GM12878 (cell line): Measurements from ENCODE around the gene CAPZB. TPM values are rescaled to one million over a fixed set of nuclear protein-coding genes. Genes with fewer than 3 reads are reported as not detected.

ENCODE experiments used
- ATAC-seq: fragments of 200-7000 bp; cut with Tn5 transposase; 3 replicates; pipeline ENCODE4 v1.9.1; 2020; ENCODE audit warnings: mild to moderate bottlenecking, moderate library complexity
- BruUV-seq: library from RNA; stranded (reverse); fragments of 400-500 nt; replicated peaks from 2 replicates; lab custom pipeline; 2021; lab: Mats Ljungman, UMichigan
- CTCF ChIA-PET: fragments of 300-600 bp; sonication (Branson Sonifier 250); formaldehyde crosslinking; extraction: SDS; loops from one replicate; lab custom pipeline; 2021; ENCODE audit warnings: inconsistent platforms; lab: Yijun Ruan, JAX
- POLR2A ChIA-PET: fragments of 350-600 bp; formaldehyde crosslinking; extraction: SDS; loops from one replicate; lab custom pipeline; 2021; ENCODE audit warnings: inconsistent platforms; lab: Charles Lee
- RAD21 ChIA-PET: fragments of 300-600 bp; sonication (Branson Sonifier 250); formaldehyde crosslinking; loops from one replicate; lab custom pipeline; 2023; ENCODE audit warnings: antibody characterized with exemption; ENCODE audit not compliant: unreplicated experiment; lab: Charles Lee
- SMC1A ChIA-PET: fragments of 300-600 bp; sonication (Branson Sonifier 250); formaldehyde crosslinking; loops from one replicate; lab custom pipeline; 2023; ENCODE audit not compliant: unreplicated experiment, uncharacterized antibody; lab: Charles Lee
- DNase-seq: peaks from one replicate; pipeline ENCODE4 v3.0.0-alpha.2; 2011; ENCODE audit warnings: low read depth, low spot score
- FAIRE-seq: peaks from 3 replicates; lab custom pipeline; 2011; peaks lifted over from hg19 to GRCh38; lab: Jason Lieb, UNC
- H2AFZ ChIP-seq: 2 replicates; pipeline ENCODE4 v1.6.0; 2011; ENCODE audit warnings: low read depth, low read length, control low read depth; ENCODE audit not compliant: control insufficient read depth
- H3K27ac ChIP-seq: 2 replicates; pipeline ENCODE4 v1.5.1; 2011; ENCODE audit warnings: control low read depth; ENCODE audit not compliant: control insufficient read depth, insufficient read depth
- H3K27me3 ChIP-seq, 2 experiments: replicated peaks in 1 of 2; 2 replicates each; pipeline versions ENCODE4 v1.6.0 to v1.6.1; 2011; ENCODE audit warnings: low read length in 1 of 2; ENCODE audit not compliant: control insufficient read depth in 2 of 2, insufficient read depth in 2 of 2
- H3K36me3 ChIP-seq, 2 experiments: 2 replicates each; pipeline ENCODE4 v1.5.1; 2011; ENCODE audit warnings: low read length in 1 of 2; ENCODE audit not compliant: control insufficient read depth in 2 of 2, insufficient read depth in 2 of 2
- H3K4me1 ChIP-seq: 2 replicates; pipeline ENCODE4 v1.6.1; 2011; ENCODE audit warnings: mild to moderate bottlenecking, low read length, moderate library complexity, mixed read lengths; ENCODE audit not compliant: control insufficient read depth, insufficient read depth
- H3K4me2 ChIP-seq: 2 replicates; pipeline ENCODE4 v1.6.0; 2011; ENCODE audit warnings: control low read depth; ENCODE audit not compliant: control insufficient read depth, insufficient read depth
- H3K4me3 ChIP-seq: fragments of 200-600 bp; sonication (generic); 2 replicates; pipeline ENCODE4 v1.5.1; 2016
- H3K79me2 ChIP-seq: 2 replicates; pipeline ENCODE4 v1.6.0; 2011; ENCODE audit warnings: low read length; ENCODE audit not compliant: control insufficient read depth, insufficient read depth
- H3K9ac ChIP-seq: 2 replicates; pipeline ENCODE4 v1.8.0; 2011; ENCODE audit warnings: low read length, control low read depth, mixed read lengths; ENCODE audit not compliant: control insufficient read depth, insufficient read depth
- H3K9me3 ChIP-seq: replicated peaks from 3 replicates; pipeline ENCODE4 v1.5.1; 2011; ENCODE audit warnings: mild to moderate bottlenecking, low read length; ENCODE audit not compliant: control insufficient read depth, insufficient read depth
- H4K20me1 ChIP-seq: 2 replicates; pipeline ENCODE4 v1.6.0; 2011; ENCODE audit not compliant: control insufficient read depth, insufficient read depth
- CHD4 ChIP-seq: fragments of 200-600 bp; sonication (generic); IDR thresholded peaks from 2 replicates; pipeline ENCODE4 v1.6.1; 2016; ENCODE audit warnings: mild to moderate bottlenecking
- DPF2 ChIP-seq: fragments of 450-650 bp; IDR thresholded peaks from 2 replicates; pipeline ENCODE4 v1.6.1; 2017; ENCODE audit warnings: mild to moderate bottlenecking
- EED ChIP-seq: sonication (generic); IDR thresholded peaks from 2 replicates; pipeline ENCODE4 v1.6.1; 2016; ENCODE audit warnings: antibody characterized with exemption, low read depth
- KAT2A ChIP-seq: conservative IDR thresholded peaks from 2 replicates; pipeline ENCODE4 v1.6.1; 2011; ENCODE audit warnings: low read depth, low read length; ENCODE audit not compliant: control insufficient read depth
- NFYA ChIP-seq: IDR thresholded peaks from 2 replicates; pipeline ENCODE4 v1.6.1; 2011; ENCODE audit warnings: low read depth, mild to moderate bottlenecking, low read length, improper control_type of control experiment, borderline replicate concordance
- NFYB ChIP-seq: IDR thresholded peaks from 2 replicates; pipeline ENCODE4 v1.6.1; 2011; ENCODE audit warnings: low read depth, mild to moderate bottlenecking, low read length, improper control_type of control experiment, moderate library complexity; ENCODE audit not compliant: insufficient read depth
- RBBP5 ChIP-seq: fragments of 200-600 bp; sonication (generic); conservative IDR thresholded peaks from 2 replicates; pipeline ENCODE4 v1.6.1; 2016
- SIN3A ChIP-seq: IDR thresholded peaks from 2 replicates; pipeline ENCODE4 v1.6.1; 2012; ENCODE audit warnings: low read depth, low read length, improper control_type of control experiment
- TAF1 ChIP-seq: IDR thresholded peaks from 2 replicates; pipeline ENCODE4 v1.6.1; 2011; ENCODE audit warnings: mild to moderate bottlenecking, low read depth, low read length, borderline replicate concordance
- TBL1XR1 ChIP-seq: IDR thresholded peaks from 2 replicates; pipeline ENCODE4 v1.6.1; 2012; ENCODE audit warnings: low read depth, low read length, improper control_type of control experiment
- WGBS: methylation state at CpG from one replicate; pipeline ENCODE4 v1.1.6; 2016; ENCODE audit warnings: low lambda C conversion rate; ENCODE audit not compliant: insufficient replicate concordance, insufficient coverage; ENCODE audit errors: missing lambda C conversion rate; 5-methylcytosine and 5-hydroxymethylcytosine counted together
- in situ Hi-C: fragments of 300-500 bp; cut with MboI; formaldehyde crosslinking; loops from 9 replicates; pipeline ENCODE4 v1.14.3; 2018; ENCODE audit warnings: mixed read lengths
- intact Hi-C: fragments of 100-400 bp; cut with micrococcal nuclease; formaldehyde crosslinking; loops from one replicate; pipeline ENCODE4 v1.14.2; 2022; ENCODE audit not compliant: unreplicated experiment
- polyA plus RNA-seq, 11 experiments: library from polyadenylated mRNA; depleted of rRNA in 4 of 11; unstranded in 6 of 11; stranded (reverse) in 5 of 11; fragments of >200 nt; fragmentation: Nextera tagmentation in 4 of 11; fragmentation: Illumina TruSeq in 1 of 11; extraction: Ambion mirVana in 4 of 11; extraction: Trizol in 1 of 11; gene quantifications; 1 replicate in 1 of 11; 2 replicates in 10 of 11; pipeline versions ENCODE4 v1.2.1 to v1.2.3, GENCODE V29; 2011 to 2016; ENCODE audit warnings: inconsistent platforms in 2 of 11, missing spikeins in 2 of 11, low read depth in 1 of 11
- total RNA-seq, 4 experiments: library from RNA; depleted of rRNA in 3 of 4; stranded (reverse); fragments of >200 nt in 3 of 4; fragmentation: Illumina TruSeq in 1 of 4; extraction: Trizol in 1 of 4; gene quantifications; 2 replicates each; pipeline versions ENCODE4 v1.2.1 to v1.2.3, GENCODE V29; 2013 to 2021
- TF ChIP-seq, protein P1 (sequence below): IDR thresholded peaks from 2 replicates; pipeline ENCODE4 v1.6.1; 2011; ENCODE audit warnings: low read depth, low read length, improper control_type of control experiment, borderline replicate concordance
- TF ChIP-seq, protein P2 (sequence below): fragments of 450-650 bp; IDR thresholded peaks from 2 replicates; pipeline ENCODE4 v1.6.1; 2016; ENCODE audit warnings: mild to moderate bottlenecking
- TF ChIP-seq, protein P3 (sequence below): fragments of 450-650 bp; IDR thresholded peaks from 2 replicates; pipeline ENCODE4 v1.6.1; 2018; ENCODE audit warnings: mild to moderate bottlenecking, low read depth, moderate library complexity; ENCODE audit not compliant: partially characterized antibody
- TF ChIP-seq, protein P4 (sequence below): fragments of 450-650 bp; formaldehyde crosslinking; IDR thresholded peaks from 2 replicates; pipeline ENCODE4 v1.4.0; 2020; ENCODE audit warnings: mild to moderate bottlenecking, moderate library complexity

CAPZB gene
- total and polyA plus RNA-seq, 10 of the 15 experiments (the other 5 are each of a cell fraction or from before 2014, with no cell fraction given): 104 to 454 (median 213) TPM

DNA sequence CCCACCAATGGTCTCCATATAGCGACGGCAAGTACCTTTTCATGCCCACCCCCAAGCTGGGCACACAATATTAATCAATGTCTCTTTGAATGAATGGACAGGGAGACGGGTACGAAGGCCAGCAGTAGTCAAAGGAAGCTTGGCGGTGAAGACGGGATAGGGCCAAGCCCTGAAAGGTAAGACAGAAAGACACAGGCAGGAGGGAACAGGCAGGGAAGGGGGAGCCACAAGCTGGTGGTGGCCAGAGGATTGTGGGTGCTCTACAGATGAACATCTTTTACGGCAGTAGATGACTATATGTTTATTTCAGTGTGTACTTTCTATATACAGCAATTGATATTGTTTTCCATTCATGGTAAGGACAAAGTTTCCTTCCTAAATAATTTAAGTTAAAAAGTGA is 16.3 kb downstream of the CAPZB start:
- ATAC-seq (peak; percentile 29), FAIRE-seq (no peak), DNase-seq (no peak)
- H3K79me2 ChIP-seq: peaks cover 89% of the 10 kb centered on the region
- H3K27me3 ChIP-seq: no peaks in the 10 kb centered on the region
- BruUV-seq: no TSS peak
- H3K36me3 ChIP-seq: peaks cover 9 to 15% of the 10 kb centered on the region in 2 experiments
- peak overlapping the region; percentile 28 for H3K27ac ChIP-seq
- peak overlapping the region; percentile 3; the same call in 1 of the 2 replicates for H3K4me3 ChIP-seq
- H3K4me1 ChIP-seq: peaks cover 30% of the 10 kb centered on the region
- ChIA-PET RAD21 (interaction anchor here (0.8 to 2.5 kb wide), 13 partner anchors 8 to 128 kb away, joined by 3 to 10 read pairs (median 4); partner anchors contain the start of gene CAPZB), CTCF (interaction anchor here (0.9 to 4.0 kb wide), 12 partner anchors 8 to 185 kb away, joined by 3 to 18 read pairs (median 8); no protein-coding TSS in a partner anchor), POLR2A (interaction anchor here (0.6 to 2.8 kb wide), 7 partner anchors 8 to 135 kb away, joined by 3 to 16 read pairs (median 4); partner anchors contain the start of gene CAPZB), SMC1A (interaction anchor here (0.7 to 6.2 kb wide), 10 partner anchors 8 to 78 kb away, joined by 3 to 61 read pairs (median 6); partner anchors contain the start of gene CAPZB)
- H2AFZ ChIP-seq: no peak overlapping the region
- no peaks in the 10 kb centered on the region for H3K9me3 ChIP-seq
- peaks cover 5% of the 10 kb centered on the region; the same call in 1 of the 2 replicates for H4K20me1 ChIP-seq
- in situ Hi-C loops (no loop called here), intact Hi-C loops (no loop called here)
- whole genome bisulfite sequencing: 15% methylated on average over 7 of the region's 7 CpGs
- H3K4me2 ChIP-seq: peak overlapping the region; percentile 38; the same call in 1 of the 2 replicates
- 0 out of 2 replicates have a peak overlapping the region, but pooled peaks have one; percentile 3 for H3K9ac ChIP-seq
- TF ChIP-seq, protein P1, sequence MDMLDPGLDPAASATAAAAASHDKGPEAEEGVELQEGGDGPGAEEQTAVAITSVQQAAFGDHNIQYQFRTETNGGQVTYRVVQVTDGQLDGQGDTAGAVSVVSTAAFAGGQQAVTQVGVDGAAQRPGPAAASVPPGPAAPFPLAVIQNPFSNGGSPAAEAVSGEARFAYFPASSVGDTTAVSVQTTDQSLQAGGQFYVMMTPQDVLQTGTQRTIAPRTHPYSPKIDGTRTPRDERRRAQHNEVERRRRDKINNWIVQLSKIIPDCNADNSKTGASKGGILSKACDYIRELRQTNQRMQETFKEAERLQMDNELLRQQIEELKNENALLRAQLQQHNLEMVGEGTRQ: no peak
- TF ChIP-seq, protein P2, sequence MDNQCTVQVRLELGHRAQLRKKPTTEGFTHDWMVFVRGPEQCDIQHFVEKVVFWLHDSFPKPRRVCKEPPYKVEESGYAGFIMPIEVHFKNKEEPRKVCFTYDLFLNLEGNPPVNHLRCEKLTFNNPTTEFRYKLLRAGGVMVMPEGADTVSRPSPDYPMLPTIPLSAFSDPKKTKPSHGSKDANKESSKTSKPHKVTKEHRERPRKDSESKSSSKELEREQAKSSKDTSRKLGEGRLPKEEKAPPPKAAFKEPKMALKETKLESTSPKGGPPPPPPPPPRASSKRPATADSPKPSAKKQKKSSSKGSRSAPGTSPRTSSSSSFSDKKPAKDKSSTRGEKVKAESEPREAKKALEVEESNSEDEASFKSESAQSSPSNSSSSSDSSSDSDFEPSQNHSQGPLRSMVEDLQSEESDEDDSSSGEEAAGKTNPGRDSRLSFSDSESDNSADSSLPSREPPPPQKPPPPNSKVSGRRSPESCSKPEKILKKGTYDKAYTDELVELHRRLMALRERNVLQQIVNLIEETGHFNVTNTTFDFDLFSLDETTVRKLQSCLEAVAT: no peak
- TF ChIP-seq CHD4: no peak
- TF ChIP-seq, protein P3, sequence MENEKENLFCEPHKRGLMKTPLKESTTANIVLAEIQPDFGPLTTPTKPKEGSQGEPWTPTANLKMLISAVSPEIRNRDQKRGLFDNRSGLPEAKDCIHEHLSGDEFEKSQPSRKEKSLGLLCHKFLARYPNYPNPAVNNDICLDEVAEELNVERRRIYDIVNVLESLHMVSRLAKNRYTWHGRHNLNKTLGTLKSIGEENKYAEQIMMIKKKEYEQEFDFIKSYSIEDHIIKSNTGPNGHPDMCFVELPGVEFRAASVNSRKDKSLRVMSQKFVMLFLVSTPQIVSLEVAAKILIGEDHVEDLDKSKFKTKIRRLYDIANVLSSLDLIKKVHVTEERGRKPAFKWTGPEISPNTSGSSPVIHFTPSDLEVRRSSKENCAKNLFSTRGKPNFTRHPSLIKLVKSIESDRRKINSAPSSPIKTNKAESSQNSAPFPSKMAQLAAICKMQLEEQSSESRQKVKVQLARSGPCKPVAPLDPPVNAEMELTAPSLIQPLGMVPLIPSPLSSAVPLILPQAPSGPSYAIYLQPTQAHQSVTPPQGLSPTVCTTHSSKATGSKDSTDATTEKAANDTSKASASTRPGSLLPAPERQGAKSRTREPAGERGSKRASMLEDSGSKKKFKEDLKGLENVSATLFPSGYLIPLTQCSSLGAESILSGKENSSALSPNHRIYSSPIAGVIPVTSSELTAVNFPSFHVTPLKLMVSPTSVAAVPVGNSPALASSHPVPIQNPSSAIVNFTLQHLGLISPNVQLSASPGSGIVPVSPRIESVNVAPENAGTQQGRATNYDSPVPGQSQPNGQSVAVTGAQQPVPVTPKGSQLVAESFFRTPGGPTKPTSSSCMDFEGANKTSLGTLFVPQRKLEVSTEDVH: no peak
- no peak for TF ChIP-seq DPF2
- no peak for TF ChIP-seq EED
- TF ChIP-seq KAT2A: no peak
- TF ChIP-seq RBBP5: no peak
- no peak for TF ChIP-seq NFYB
- TF ChIP-seq, protein P4, sequence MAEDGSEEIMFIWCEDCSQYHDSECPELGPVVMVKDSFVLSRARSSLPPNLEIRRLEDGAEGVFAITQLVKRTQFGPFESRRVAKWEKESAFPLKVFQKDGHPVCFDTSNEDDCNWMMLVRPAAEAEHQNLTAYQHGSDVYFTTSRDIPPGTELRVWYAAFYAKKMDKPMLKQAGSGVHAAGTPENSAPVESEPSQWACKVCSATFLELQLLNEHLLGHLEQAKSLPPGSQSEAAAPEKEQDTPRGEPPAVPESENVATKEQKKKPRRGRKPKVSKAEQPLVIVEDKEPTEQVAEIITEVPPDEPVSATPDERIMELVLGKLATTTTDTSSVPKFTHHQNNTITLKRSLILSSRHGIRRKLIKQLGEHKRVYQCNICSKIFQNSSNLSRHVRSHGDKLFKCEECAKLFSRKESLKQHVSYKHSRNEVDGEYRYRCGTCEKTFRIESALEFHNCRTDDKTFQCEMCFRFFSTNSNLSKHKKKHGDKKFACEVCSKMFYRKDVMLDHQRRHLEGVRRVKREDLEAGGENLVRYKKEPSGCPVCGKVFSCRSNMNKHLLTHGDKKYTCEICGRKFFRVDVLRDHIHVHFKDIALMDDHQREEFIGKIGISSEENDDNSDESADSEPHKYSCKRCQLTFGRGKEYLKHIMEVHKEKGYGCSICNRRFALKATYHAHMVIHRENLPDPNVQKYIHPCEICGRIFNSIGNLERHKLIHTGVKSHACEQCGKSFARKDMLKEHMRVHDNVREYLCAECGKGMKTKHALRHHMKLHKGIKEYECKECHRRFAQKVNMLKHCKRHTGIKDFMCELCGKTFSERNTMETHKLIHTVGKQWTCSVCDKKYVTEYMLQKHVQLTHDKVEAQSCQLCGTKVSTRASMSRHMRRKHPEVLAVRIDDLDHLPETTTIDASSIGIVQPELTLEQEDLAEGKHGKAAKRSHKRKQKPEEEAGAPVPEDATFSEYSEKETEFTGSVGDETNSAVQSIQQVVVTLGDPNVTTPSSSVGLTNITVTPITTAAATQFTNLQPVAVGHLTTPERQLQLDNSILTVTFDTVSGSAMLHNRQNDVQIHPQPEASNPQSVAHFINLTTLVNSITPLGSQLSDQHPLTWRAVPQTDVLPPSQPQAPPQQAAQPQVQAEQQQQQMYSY (CRISPR knock-in tag): no peak
- TF ChIP-seq SIN3A: no peak
- no peak for TF ChIP-seq NFYA
- TF ChIP-seq TAF1: no peak
- no peak for TF ChIP-seq TBL1XR1
